GM23338 (cell line): Measurements from ENCODE around the gene HDDC3. TPM values are rescaled to one million over a fixed set of nuclear protein-coding genes. Genes with fewer than 3 reads are reported as not detected.

Source experiments
- ATAC-seq: fragments of 200-7000 bp; cut with Tn5 transposase; 3 replicates; pipeline ENCODE4 v1.9.1; 2020
- DNase-seq: peaks from one replicate; pipeline ENCODE4 v3.0.0-alpha.2; 2015; ENCODE audit warnings: low spot score
- H2AFZ ChIP-seq: fragments of 200-600 bp; sonication (generic); 2 replicates; pipeline ENCODE4 v1.8.0; 2016; ENCODE audit warnings: antibody characterized with exemption, mild to moderate bottlenecking, moderate library complexity
- H3F3A ChIP-seq: fragments of 200-600 bp; sonication (generic); replicated peaks from 2 replicates; pipeline ENCODE4 v1.8.0; 2017; ENCODE audit warnings: antibody characterized with exemption, mixed run types, low read depth
- H3K27ac ChIP-seq: fragments of 200-600 bp; sonication (generic); 2 replicates; pipeline ENCODE4 v1.6.1; 2016; ENCODE audit warnings: low read depth
- H3K27me3 ChIP-seq: fragments of 200-600 bp; sonication (generic); 2 replicates; pipeline ENCODE4 v1.8.0; 2016; ENCODE audit warnings: mild to moderate bottlenecking, mixed run types, moderate library complexity; ENCODE audit not compliant: insufficient read depth
- H3K36me3 ChIP-seq: fragments of 200-600 bp; sonication (generic); 2 replicates; pipeline ENCODE4 v1.8.0; 2016; ENCODE audit warnings: mild to moderate bottlenecking; ENCODE audit not compliant: insufficient read depth
- H3K4me1 ChIP-seq: fragments of 200-600 bp; sonication (generic); 2 replicates; pipeline ENCODE4 v1.8.0; 2016; ENCODE audit warnings: mild to moderate bottlenecking, moderate library complexity; ENCODE audit not compliant: insufficient read depth
- H3K4me2 ChIP-seq: fragments of 200-600 bp; sonication (generic); 2 replicates; pipeline ENCODE4 v1.7.1; 2017; ENCODE audit warnings: mixed run types
- H3K4me3 ChIP-seq: fragments of 200-600 bp; sonication (generic); 2 replicates; pipeline ENCODE4 v1.6.1; 2016; ENCODE audit warnings: mixed run types
- H3K79me2 ChIP-seq: fragments of 200-600 bp; sonication (generic); replicated peaks from 2 replicates; pipeline ENCODE4 v1.8.0; 2017; ENCODE audit warnings: mild to moderate bottlenecking; ENCODE audit not compliant: insufficient read depth
- H3K9me2 ChIP-seq: fragments of 200-600 bp; sonication (generic); 2 replicates; pipeline ENCODE4 v1.8.0; 2017; ENCODE audit not compliant: insufficient read depth
- H4K20me1 ChIP-seq: fragments of 200-600 bp; sonication (generic); replicated peaks from 2 replicates; pipeline ENCODE4 v1.8.0; 2017; ENCODE audit warnings: mild to moderate bottlenecking; ENCODE audit not compliant: insufficient read depth
- H3K27ac Mint-ChIP-seq: 2 replicates; pipeline ENCODE4 v1.8.0; 2020; ENCODE audit warnings: inconsistent platforms, mild to moderate bottlenecking, moderate library complexity, mixed read lengths
- H3K27me3 Mint-ChIP-seq: 3 replicates; pipeline ENCODE4 v1.8.0; 2022; ENCODE audit warnings: low read depth, mild to moderate bottlenecking, moderate library complexity, mixed read lengths, inconsistent platforms; ENCODE audit not compliant: insufficient read depth, poor library complexity
- H3K36me3 Mint-ChIP-seq: 3 replicates; pipeline ENCODE4 v1.8.0; 2021; ENCODE audit warnings: low read depth, mild to moderate bottlenecking, inconsistent platforms, moderate library complexity, mixed read lengths
- H3K4me1 Mint-ChIP-seq: 3 replicates; pipeline ENCODE4 v1.8.0; 2020; ENCODE audit warnings: mild to moderate bottlenecking, inconsistent platforms, mixed read lengths
- H3K4me3 Mint-ChIP-seq: 3 replicates; pipeline ENCODE4 v1.8.0; 2021; ENCODE audit warnings: moderate library complexity, mild to moderate bottlenecking, inconsistent platforms, mixed read lengths
- H3K9me3 Mint-ChIP-seq: 3 replicates; pipeline ENCODE4 v1.8.0; 2020; ENCODE audit warnings: moderate library complexity, mild to moderate bottlenecking, inconsistent platforms, mixed read lengths
- CREB1 ChIP-seq: fragments of 250-450 bp; sonication (Bioruptor Pico); IDR thresholded peaks from 2 replicates; pipeline ENCODE4 v1.5.0; 2020; ENCODE audit warnings: low read depth, mild to moderate bottlenecking, moderate library complexity
- EZH2 ChIP-seq: fragments of 200-600 bp; sonication (generic); IDR thresholded peaks from one replicate; pipeline ENCODE4 v1.8.0; 2017; ENCODE audit warnings: antibody characterized with exemption, mild to moderate bottlenecking, low read depth; ENCODE audit not compliant: unreplicated experiment
- STAT1 ChIP-seq: IDR thresholded peaks from one replicate; pipeline ENCODE4 v1.6.1; 2016; ENCODE audit warnings: antibody characterized with exemption; ENCODE audit not compliant: unreplicated experiment
- ZNF331 ChIP-seq: fragments of 250-450 bp; sonication (Bioruptor Pico); IDR thresholded peaks from 2 replicates; pipeline ENCODE4 v1.5.0; 2020; ENCODE audit warnings: low read depth, mild to moderate bottlenecking, moderate library complexity
- polyA plus RNA-seq: library from polyadenylated mRNA; unstranded; fragments of >200 nt; fragmentation: Nextera tagmentation; extraction: Ambion mirVana; gene quantifications from 2 replicates; pipeline ENCODE4 v1.2.1, GENCODE V29; 2016
- total RNA-seq: library from RNA; depleted of rRNA; stranded (reverse); fragments of >200 nt; shearing (Covaris generic); gene quantifications from 2 replicates; pipeline ENCODE4 v1.2.3, GENCODE V29; 2014
- TF ChIP-seq, protein P1 (sequence below): fragments of 250-450 bp; sonication (Bioruptor Pico); IDR thresholded peaks from 2 replicates; pipeline ENCODE4 v1.5.0; 2020; ENCODE audit warnings: mild to moderate bottlenecking, moderate library complexity
- TF ChIP-seq, protein P2 (sequence below): IDR thresholded peaks from one replicate; pipeline ENCODE4 v1.6.1; 2018; ENCODE audit warnings: antibody characterized with exemption; ENCODE audit not compliant: unreplicated experiment

HDDC3 gene
- total and polyA plus RNA-seq, 2 experiments from 2014 or later, result 17.4 to 19.0 TPM

DNA sequence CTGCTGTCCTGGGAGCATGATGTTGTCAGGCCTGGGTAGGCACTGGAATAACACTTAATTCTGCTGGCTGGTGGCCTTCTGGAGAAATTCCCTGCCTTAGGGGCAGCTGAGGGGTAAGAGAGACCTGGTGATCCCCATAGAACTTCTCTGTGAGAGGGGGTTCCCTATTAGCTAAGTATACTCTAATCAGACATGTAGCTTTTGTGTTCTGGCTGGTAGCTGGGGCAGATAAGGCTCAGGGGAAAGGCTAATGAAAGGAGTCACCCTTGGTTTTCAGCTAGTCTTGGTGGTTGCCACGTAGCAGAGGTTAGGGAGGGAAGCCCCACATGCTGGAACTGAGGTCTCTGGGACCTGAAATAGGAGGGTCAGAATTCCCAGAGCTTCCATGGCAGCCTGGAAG lies 952 bp upstream of the HDDC3 start:
- H3F3A ChIP-seq, result peaks cover 6% of the 10 kb centered on the region; the same call in 1 of the 2 replicates
- H3K36me3 ChIP-seq, result peaks cover 13% of the 10 kb centered on the region; the same call in 1 of the 2 replicates
- DNase-seq (no peak), ATAC-seq (no peak)
- H3K27me3 ChIP-seq, result peaks cover 10% of the 10 kb centered on the region; the same call in 1 of the 2 replicates
- H3K27ac ChIP-seq, result no peak overlapping the region
- H2AFZ ChIP-seq, result no peak overlapping the region
- peaks cover 23% of the 10 kb centered on the region for H3K4me1 ChIP-seq
- H3K79me2 ChIP-seq, result no peaks in the 10 kb centered on the region; the same call in 1 of the 2 replicates
- Mint-ChIP-seq H3K36me3 (peaks cover 9% of the 10 kb centered on the region), H3K4me3 (peak overlapping the region; percentile 26; the same call in 2 of the 3 replicates), H3K27me3 (peaks cover 16% of the 10 kb centered on the region), H3K4me1 (peaks cover 29% of the 10 kb centered on the region), H3K27ac (no peak overlapping the region), H3K9me3 (no peaks in the 10 kb centered on the region)
- no peaks in the 10 kb centered on the region; the same call in 1 of the 2 replicates for H4K20me1 ChIP-seq
- TF ChIP-seq STAT1 (no peak), CREB1 (no peak), EZH2 (no peak)
- TF ChIP-seq, protein P1, sequence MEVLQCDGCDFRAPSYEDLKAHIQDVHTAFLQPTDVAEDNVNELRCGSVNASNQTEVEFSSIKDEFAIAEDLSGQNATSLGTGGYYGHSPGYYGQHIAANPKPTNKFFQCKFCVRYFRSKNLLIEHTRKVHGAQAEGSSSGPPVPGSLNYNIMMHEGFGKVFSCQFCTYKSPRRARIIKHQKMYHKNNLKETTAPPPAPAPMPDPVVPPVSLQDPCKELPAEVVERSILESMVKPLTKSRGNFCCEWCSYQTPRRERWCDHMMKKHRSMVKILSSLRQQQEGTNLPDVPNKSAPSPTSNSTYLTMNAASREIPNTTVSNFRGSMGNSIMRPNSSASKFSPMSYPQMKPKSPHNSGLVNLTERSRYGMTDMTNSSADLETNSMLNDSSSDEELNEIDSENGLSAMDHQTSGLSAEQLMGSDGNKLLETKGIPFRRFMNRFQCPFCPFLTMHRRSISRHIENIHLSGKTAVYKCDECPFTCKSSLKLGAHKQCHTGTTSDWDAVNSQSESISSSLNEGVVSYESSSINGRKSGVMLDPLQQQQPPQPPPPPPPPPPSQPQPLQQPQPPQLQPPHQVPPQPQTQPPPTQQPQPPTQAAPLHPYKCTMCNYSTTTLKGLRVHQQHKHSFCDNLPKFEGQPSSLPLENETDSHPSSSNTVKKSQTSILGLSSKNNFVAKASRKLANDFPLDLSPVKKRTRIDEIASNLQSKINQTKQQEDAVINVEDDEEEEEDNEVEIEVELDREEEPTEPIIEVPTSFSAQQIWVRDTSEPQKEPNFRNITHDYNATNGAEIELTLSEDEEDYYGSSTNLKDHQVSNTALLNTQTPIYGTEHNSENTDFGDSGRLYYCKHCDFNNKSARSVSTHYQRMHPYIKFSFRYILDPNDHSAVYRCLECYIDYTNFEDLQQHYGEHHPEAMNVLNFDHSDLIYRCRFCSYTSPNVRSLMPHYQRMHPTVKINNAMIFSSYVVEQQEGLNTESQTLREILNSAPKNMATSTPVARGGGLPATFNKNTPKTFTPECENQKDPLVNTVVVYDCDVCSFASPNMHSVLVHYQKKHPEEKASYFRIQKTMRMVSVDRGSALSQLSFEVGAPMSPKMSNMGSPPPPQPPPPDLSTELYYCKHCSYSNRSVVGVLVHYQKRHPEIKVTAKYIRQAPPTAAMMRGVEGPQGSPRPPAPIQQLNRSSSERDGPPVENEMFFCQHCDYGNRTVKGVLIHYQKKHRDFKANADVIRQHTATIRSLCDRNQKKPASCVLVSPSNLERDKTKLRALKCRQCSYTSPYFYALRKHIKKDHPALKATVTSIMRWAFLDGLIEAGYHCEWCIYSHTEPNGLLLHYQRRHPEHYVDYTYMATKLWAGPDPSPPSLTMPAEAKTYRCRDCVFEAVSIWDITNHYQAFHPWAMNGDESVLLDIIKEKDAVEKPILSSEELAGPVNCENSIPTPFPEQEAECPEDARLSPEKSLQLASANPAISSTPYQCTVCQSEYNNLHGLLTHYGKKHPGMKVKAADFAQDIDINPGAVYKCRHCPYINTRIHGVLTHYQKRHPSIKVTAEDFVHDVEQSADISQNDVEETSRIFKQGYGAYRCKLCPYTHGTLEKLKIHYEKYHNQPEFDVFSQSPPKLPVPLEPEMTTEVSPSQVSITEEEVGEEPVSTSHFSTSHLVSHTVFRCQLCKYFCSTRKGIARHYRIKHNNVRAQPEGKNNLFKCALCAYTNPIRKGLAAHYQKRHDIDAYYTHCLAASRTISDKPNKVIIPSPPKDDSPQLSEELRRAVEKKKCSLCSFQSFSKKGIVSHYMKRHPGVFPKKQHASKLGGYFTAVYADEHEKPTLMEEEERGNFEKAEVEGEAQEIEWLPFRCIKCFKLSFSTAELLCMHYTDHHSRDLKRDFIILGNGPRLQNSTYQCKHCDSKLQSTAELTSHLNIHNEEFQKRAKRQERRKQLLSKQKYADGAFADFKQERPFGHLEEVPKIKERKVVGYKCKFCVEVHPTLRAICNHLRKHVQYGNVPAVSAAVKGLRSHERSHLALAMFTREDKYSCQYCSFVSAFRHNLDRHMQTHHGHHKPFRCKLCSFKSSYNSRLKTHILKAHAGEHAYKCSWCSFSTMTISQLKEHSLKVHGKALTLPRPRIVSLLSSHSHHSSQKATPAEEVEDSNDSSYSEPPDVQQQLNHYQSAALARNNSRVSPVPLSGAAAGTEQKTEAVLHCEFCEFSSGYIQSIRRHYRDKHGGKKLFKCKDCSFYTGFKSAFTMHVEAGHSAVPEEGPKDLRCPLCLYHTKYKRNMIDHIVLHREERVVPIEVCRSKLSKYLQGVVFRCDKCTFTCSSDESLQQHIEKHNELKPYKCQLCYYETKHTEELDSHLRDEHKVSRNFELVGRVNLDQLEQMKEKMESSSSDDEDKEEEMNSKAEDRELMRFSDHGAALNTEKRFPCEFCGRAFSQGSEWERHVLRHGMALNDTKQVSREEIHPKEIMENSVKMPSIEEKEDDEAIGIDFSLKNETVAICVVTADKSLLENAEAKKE (CRISPR knock-in tag), result no peak
- no peak overlapping the region for H3K4me3 ChIP-seq
- no peaks in the 10 kb centered on the region for H3K9me2 ChIP-seq
- no peak overlapping the region for H3K4me2 ChIP-seq

DNA sequence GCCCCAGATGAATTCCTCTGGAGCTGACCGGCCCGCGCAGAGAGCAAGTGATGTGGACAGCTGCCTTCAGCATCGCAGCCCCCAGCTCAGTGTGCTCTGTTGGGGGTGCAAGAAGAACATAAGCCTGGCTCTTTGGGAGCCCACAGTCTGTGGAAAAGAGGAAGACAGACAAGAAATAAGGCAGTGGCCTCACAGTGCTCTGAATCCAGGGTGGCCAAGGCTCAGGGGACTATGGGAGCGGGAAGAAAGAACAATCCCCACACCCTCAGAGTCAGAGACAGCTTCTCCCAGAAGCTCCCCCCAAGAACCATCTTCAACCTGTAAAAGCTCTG lies 277 bp upstream of the HDDC3 start:
- peaks cover 16% of the 10 kb centered on the region for H3K27me3 Mint-ChIP-seq
- H2AFZ ChIP-seq, result peak overlapping the region; percentile 94; the same call in 1 of the 2 replicates
- peak overlapping the region; percentile 97; the same call in 2 of the 3 replicates for H3K4me3 Mint-ChIP-seq
- no peak overlapping the region for H3K27ac ChIP-seq
- H3K79me2 ChIP-seq, result no peaks in the 10 kb centered on the region; the same call in 1 of the 2 replicates
- peaks cover 6% of the 10 kb centered on the region; the same call in 1 of the 2 replicates for H3F3A ChIP-seq
- peak overlapping the region; percentile 94; the same call in 1 of the 2 replicates for H3K4me3 ChIP-seq
- peaks cover 23% of the 10 kb centered on the region for H3K4me1 ChIP-seq
- no peak overlapping the region; the same call in 1 of the 2 replicates for H3K27ac Mint-ChIP-seq
- no peaks in the 10 kb centered on the region for H3K9me2 ChIP-seq
- peaks cover 10% of the 10 kb centered on the region; the same call in 1 of the 2 replicates for H3K27me3 ChIP-seq
- TF ChIP-seq STAT1 (no peak), ZNF331 (CRISPR knock-in tag) (no peak)
- TF ChIP-seq, protein P2, sequence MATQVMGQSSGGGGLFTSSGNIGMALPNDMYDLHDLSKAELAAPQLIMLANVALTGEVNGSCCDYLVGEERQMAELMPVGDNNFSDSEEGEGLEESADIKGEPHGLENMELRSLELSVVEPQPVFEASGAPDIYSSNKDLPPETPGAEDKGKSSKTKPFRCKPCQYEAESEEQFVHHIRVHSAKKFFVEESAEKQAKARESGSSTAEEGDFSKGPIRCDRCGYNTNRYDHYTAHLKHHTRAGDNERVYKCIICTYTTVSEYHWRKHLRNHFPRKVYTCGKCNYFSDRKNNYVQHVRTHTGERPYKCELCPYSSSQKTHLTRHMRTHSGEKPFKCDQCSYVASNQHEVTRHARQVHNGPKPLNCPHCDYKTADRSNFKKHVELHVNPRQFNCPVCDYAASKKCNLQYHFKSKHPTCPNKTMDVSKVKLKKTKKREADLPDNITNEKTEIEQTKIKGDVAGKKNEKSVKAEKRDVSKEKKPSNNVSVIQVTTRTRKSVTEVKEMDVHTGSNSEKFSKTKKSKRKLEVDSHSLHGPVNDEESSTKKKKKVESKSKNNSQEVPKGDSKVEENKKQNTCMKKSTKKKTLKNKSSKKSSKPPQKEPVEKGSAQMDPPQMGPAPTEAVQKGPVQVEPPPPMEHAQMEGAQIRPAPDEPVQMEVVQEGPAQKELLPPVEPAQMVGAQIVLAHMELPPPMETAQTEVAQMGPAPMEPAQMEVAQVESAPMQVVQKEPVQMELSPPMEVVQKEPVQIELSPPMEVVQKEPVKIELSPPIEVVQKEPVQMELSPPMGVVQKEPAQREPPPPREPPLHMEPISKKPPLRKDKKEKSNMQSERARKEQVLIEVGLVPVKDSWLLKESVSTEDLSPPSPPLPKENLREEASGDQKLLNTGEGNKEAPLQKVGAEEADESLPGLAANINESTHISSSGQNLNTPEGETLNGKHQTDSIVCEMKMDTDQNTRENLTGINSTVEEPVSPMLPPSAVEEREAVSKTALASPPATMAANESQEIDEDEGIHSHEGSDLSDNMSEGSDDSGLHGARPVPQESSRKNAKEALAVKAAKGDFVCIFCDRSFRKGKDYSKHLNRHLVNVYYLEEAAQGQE, result peak; percentile 12
- H3K36me3 Mint-ChIP-seq, result peaks cover 7% of the 10 kb centered on the region; the same call in 2 of the 3 replicates
- no peak for DNase-seq
- no peaks in the 10 kb centered on the region; the same call in 1 of the 2 replicates for H4K20me1 ChIP-seq
- H3K4me1 Mint-ChIP-seq, result peaks cover 29% of the 10 kb centered on the region
- H3K4me2 ChIP-seq, result peak overlapping the region; percentile 97
- H3K36me3 ChIP-seq, result peaks cover 7% of the 10 kb centered on the region; the same call in 1 of the 2 replicates
- no peak for ATAC-seq
- no peaks in the 10 kb centered on the region for H3K9me3 Mint-ChIP-seq
